Hematopoietic multipotent progenitor cell treated with erythropoietin and hydrocortisone succinate and interleukin-3 and kit ligand, for 15 days (in vitro differentiated cells): ENCODE measurements around the gene USP3.
A peak's percentile ranks its signal among the peaks of the same experiment; 100 is the strongest.

ENCODE experiments used
- DNase-seq: peaks from one replicate; pipeline ENCODE4 v3.0.0-alpha.2; 2015; ENCODE audit warnings: low spot score

The USP3 gene

DNA sequence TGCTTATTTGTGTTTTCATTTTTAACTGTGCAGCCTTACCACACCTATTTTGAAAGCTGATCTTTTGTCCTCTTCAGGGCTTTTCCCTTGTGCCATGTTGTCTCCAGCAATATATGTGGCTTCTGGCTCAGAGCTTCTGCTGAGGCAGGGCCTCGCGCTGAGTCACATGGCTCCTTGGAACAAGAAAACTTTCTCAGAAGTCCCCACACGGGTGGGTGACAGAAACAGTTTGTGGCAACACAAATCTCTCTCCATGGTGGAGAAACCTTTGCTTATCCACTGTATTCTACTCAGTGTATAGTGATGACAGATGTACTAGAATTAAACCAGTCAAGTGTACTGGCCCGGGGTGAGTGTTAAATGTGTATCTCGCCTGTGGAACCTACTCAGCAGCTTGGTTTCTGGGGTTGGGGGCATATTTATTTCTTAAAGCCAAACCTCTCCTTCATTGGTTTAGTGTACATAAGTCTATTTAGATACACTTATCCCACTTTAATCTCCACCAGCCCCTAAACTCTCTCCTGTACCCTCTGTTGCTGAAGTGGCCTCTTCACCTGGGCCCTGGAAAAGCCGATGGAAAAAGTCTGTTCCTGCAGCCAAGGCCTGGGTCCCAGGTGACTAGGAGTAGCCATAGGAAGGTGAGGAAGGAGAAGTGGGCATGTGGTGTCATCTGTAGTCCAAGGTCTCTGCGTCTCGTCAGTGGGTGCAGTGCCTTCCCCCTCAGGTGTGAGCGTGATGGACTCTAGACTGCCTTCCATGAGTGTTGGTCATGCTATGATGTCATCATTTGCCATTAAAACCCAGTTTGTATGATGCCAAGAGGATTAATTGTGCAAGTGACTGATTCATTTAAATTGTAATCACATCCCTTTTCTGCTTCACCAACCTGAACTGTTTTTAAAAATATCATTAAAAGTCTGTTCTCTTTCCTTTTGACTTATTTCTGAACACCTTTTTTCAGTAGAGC lies 89.6 kb downstream of the USP3 start:
- no peak for DNase-seq

DNA sequence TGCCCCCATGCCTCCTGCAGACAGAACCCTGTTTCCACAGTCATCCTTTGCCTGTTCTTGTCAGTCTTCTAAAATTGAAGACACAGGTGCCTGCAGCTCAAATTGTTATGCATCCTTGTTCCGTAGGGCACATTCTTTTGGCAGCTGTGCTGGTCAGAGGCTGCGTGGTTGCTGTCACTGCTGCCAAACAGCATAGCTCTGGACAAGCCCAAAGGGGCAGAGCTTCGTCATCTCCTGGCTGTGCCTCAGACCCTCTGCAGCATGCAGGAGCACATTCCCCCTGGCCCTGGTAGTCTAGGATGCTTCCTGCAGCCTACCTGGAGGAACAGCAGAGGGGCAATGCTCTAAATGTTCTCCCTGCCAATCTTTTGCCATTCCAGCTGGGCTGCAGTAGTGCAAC lies 90.7 kb downstream of the USP3 start:
- no peak for DNase-seq

DNA sequence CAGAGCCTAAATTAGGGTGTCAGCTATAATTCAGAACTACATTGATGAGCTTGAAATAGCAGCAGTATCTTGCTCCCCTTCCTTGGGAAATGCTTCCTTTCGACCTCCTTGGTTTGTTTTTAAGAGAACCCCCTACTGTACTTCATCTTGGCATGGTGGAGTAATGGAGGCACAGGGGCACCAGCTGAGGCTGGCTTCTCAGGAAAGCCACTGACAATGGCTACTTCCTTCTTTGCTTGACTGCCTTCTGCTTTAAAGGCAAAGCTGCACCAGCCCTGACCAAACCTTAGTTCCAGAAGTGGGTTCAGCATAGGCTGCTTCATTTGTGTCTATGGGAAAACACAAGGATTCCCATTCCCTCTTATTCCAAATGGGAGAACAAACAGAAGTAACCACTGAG lies 91.3 kb downstream of the USP3 start:
- DNase-seq = no peak

GRCh38 chr15:63596676-63597037 lies 92.3 kb downstream of the USP3 start:
- DNase-seq = no peak

DNA sequence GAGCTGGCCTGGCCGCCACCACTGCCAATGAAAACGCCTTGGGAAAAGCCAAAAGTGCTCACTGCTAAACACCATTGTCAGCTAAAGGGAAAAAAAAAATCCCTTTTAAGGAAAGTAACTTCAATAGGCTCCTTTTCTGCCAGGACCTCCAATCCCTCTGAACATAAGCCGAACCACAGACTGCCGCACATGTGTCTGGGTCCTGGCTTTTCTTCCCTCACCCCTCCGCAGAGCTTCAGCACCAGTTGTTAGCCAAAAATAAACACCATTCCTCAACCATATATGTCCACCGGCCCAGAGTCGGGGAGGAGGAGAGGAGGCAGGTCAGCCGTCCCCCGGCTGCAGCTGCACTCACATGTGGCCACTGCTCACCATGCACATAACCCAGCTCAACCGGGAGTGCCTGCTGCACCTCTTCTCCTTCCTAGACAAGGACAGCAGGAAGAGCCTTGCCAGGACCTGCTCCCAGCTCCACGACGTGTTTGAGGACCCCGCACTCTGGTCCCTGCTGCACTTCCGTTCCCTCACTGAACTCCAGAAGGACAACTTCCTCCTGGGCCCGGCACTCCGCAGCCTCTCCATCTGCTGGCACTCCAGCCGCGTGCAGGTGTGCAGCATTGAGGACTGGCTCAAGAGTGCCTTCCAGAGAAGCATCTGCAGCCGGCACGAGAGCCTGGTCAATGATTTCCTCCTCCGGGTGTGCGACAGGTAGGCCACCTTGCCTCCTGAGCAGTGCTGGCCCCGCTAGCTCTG lies 92.8 kb downstream of the USP3 start, which contains the start of gene FBXL22:
TSS of gene FBXL22 (plus strand) at position 350 of the 753 bp plus-strand sequence. CDS start at position 356, 6 bp downstream.
- no peak for DNase-seq

- DNase-seq = no peak
Observed at GRCh38 chr15:63597821-63598220, 93.4 kb downstream of the USP3 start.

DNA sequence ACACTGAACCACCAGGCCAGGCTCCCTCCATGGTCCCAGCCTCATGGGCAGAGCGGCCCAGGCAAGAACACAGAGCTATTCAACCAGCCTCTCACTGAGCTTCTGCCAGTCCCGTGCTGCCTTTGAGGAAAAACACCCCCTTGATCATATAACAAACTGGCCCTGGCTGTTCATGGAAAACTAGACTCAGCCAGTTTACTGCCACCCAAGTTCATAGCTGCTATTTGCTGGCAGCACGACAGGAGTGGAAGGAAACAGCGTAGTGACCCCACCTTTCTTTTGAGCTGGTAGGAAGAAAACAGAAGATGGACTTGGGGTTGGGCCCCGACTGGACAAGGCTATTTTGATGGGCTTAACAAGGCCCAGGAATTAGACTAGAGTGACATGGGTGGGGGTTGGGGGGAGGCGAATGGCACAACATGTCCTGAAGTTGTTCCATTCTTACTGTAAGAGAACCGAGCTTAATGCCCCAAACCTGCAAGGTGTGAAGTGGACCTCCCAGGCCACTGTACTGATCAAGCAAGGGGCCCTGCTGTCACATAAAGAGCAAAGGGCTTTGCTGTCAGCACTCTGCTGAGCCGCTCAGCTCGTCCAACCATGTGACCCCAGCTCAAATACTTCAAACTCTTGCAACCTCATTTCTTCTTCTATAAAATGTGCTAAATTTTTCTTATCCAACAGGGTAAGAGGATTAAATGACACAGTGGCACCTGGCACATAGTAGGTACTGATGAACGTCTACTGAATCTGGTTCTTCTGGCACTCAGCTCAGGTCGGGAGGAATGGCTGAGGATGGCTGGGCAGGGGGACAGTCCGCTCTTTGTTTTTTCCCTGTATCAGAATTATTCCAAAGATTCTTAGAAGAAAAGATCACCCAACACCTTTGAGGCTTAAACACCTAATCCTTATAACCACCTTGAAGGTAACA lies 94.3 kb downstream of the USP3 start:
- DNase-seq = no peak

- DNase-seq = peak; percentile 27
Observed at GRCh38 chr15:63599401-63600000, 95.1 kb downstream of the USP3 start.

- DNase-seq = no peak
Observed at GRCh38 chr15:63600001-63600615, 95.7 kb downstream of the USP3 start.

- peak; percentile 81 for DNase-seq
Observed at GRCh38 chr15:63600616-63601025, 96.2 kb downstream of the USP3 start.

DNA sequence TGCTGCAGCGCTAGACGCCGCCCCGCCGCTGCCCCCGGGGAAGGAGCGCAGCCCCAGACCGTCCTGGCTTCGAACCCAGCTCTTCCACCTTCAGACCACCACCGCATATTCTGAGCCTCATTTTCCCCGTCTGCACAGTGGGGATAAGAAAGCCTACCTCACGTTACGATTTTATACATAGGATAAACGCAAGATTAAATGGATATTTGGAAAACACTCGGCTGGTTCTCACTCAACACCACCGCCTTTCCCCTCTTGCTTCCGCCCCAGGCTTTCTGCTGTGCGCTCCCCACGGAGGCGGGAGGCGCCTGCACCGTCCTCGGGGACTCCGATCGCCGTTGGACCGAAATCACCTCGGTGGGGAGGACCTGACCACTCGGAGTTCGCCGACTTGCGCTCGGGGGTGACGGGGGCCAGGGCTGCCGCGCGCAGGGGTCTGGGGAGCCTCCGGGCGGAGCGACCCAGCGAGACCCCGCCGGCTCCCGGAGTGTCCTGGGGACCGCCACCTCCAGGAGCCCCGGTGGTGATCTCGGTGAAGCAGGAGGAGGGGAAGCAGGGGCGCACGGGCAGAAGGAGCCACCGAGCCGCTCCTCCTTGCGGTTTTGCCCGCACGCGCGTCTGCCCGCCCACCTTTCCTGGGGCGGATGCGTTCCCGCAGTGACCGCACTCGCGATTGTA lies 96.8 kb downstream of the USP3 start:
- DNase-seq = no peak

DNA sequence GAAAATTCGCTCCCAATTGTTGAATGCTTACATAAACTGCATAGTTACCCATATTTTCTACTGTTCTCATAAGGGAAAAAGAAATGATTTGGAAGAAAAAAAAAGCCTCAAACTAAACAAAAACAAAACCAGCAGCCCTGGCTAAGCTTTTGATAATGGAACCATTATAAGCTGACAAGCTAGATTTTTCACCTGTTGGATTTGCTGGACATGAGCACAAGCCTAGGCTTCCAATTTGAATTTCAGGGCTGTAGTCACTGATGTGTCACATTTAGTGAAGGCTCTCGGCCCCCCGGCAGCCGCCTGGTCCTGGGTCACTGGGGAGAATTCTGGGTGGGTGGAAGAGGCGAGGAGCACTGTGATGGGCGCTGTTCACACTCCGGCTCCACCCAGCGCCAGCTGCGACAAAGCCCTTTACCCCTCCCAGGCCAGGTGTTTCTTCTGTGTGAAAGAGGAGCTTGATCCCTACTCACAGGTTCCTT lies 97.4 kb downstream of the USP3 start:
- DNase-seq = no peak

GRCh38 chr15:63602595-63602994 lies 98.2 kb downstream of the USP3 start:
- no peak for DNase-seq

- DNase-seq = no peak
Observed at GRCh38 chr15:63603516-63603915, 99.1 kb downstream of the USP3 start.

- DNase-seq = no peak
Observed at GRCh38 chr15:63604281-63604680, 99.9 kb downstream of the USP3 start.

GRCh38 chr15:63605036-63605435 lies 100.6 kb downstream of the USP3 start:
- no peak for DNase-seq

DNA sequence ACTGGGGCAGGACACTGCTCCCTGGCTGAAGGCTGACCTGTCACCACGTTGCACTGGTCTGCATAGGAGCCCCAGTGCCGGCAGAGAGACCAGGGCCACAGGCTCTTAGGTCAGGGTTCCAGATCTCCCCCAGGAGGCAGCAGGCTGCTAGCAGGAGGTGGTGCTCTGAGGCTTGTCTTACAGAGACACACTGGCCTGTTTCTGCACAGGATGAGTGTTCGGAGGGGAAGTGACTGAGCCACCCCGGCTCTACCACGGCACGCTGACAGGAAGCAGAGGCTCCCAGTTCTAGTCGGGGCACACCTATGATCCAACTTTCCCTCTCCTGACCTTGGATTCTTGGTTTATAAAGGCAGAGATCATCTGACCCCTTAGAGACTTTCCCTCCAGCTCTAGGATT lies 101.4 kb downstream of the USP3 start:
- DNase-seq = no peak

DNA sequence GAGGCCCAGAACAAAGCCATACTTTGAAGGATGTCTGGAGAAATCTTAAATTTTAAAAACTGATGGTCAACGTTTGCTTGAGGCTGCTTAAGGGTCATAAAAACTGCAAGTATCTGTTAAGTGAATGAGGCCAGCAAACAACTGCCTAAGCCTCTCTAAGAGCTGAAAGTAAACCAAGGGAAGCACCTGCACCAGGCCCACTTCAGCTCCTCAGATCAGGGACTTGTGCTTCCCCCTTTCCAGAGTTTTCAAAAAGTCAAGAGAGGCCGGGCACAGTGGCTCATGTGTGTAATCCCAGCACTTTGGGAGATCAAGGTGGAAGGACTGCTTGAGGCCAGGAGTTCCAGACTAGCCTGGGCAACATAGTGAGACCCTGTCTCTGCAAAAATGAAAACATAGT lies 101.9 kb downstream of the USP3 start:
- DNase-seq = no peak

GRCh38 chr15:63608989-63609388 lies 104.6 kb downstream of the USP3 start:
- no peak for DNase-seq

DNA sequence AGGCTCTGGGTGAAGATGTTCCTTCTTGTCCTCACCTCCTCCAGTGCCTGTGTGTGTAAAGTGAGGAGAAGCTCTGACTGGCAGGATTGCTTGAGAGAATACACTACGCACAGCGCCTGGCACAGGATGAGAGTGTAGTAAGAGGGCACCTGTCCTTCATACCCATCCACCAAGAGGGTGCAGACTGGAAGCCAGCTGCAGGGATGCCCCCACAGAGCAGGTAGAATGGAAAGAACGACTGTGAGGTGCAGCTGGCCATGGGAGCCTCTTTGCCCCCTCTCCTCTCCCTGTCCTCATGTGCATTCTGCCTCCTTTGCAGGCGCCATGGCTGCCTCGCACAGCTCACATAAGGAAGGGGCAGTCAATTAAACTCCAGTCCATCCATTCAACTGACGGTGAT lies 105.1 kb downstream of the USP3 start:
- no peak for DNase-seq
